T-helper 2 cell (primary cell): Measurements from ENCODE around the gene COQ8B.
"Not testable (repeated sequence)": the region's sequence is repeated elsewhere in the genome, so short reads cannot be mapped to it uniquely, and the experiment has no call there.

Experiments
- DNase-seq, 5 experiments: peaks; one replicate each; pipeline versions ENCODE4 v3.0.0 to v3.0.0-alpha.2; 2012 to 2022

The COQ8B gene

GRCh38 chr19:40663695-40664692, 52.7 kb downstream of the COQ8B start:
- DNase-seq = no peak

DNA sequence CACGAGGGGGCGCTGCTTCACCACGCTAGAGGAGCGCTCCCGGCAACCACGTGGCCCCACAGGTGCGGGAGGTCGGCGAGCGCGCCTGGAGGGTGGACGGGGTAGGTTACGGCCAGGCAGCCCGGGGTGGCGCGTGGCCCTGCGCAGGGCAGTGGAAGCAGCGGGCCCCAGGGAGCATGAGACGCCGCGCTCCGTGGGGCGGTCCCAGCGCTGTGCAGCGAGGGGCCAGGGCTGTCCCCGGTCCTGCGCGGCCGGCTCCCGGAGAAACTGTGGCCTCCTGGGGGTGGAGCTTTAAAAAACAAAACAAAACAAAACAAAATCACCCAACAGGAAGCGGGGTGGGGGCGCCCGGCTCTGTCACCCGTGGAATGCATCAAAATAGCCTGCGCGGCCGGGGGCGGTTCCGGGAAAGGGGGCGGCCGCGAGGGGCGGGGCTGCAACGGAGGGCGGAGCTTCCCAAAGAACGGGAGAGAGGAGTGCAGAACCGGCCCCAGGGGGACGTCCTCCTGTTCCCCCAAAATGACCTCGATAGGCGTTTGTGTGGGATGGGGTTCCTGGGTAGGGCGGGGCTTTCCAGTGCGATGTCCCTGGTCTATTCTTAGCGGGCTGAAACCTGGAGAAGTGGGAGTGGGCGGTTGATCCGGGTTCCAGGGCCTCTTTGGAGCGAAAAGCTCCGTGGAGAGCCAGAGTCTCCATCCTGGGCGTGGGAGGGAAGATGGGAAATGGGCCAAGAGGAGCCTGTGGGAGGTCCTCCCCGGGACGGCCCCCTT, 53.6 kb downstream of the COQ8B start:
- peak; percentile 83 to 92 (median 89) for DNase-seq

- DNase-seq = no peak
Measured at GRCh38 chr19:40661616-40662015, 55.1 kb downstream of the COQ8B start.

GRCh38 chr19:40659566-40659965, 57.1 kb downstream of the COQ8B start:
- DNase-seq = no peak

- DNase-seq = no peak
Measured at GRCh38 chr19:40659116-40659515, 57.6 kb downstream of the COQ8B start.

GRCh38 chr19:40658031-40658430, 58.7 kb downstream of the COQ8B start:
- DNase-seq = no peak

GRCh38 chr19:40655684-40656083, 61.0 kb downstream of the COQ8B start:
- DNase-seq = not testable (repeated sequence)

DNA sequence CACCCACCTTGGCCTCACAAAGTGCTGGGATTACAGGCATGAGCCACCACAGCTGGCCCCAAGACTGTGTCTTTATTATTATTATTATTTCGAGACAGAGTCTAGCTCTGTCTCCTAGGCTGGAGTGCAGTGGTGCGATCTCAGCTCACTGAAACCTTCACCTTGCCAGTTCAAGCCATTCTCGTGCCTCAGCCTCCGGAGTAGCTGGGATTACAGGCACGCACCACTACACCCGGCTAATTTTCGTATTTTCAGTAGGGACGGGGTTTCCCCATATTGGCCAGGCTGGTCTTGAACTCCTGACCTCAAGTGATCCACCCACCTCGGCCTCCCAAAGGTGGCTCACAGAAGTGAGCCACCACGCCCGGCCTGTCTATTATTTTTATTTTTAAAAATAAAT, 64.4 kb downstream of the COQ8B start:
- DNase-seq = not testable (repeated sequence)

DNA sequence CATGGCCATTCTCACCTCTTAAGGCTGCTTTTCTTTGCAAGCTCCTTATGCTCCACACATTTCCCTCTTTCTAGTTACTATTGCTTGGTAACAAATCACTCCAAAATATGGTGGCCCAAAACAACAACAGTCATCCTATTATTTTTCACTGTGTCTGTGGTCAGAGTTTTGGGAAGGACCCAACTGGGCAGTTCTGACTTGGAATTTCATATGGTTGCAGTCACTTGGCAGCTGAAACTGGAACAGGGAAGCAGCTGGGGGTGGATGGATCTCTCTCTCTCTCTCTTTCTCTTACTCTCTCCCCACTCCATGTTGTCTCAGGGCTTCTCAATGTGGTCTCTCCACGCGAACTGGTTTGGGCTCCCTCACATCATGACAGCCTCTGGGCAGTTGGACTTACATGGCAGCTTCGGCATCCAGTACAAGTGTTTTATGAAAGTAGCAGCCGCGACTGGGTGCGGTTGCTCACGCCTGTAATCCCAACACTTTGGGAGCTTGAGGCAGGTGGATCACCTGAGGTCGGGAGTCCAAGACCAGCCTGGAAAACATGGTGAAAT, 65.9 kb downstream of the COQ8B start:
- no peak for DNase-seq

- not testable (repeated sequence) for DNase-seq
Measured at GRCh38 chr19:40649903-40650675, 66.6 kb downstream of the COQ8B start.

- no peak for DNase-seq
Measured at GRCh38 chr19:40646743-40647254, 69.9 kb downstream of the COQ8B start.

GRCh38 chr19:40642757-40643305, 73.9 kb downstream of the COQ8B start:
- no peak for DNase-seq

- DNase-seq = no peak
Measured at GRCh38 chr19:40642051-40642706, 74.5 kb downstream of the COQ8B start.
